Stimulated activated CD8-positive, alpha-beta memory T cell treated with anti-CD3 and anti-CD28 coated beads, Interleukin-2, amount 100 ng/mL, for 1 hour (primary cell): ENCODE results near the gene DCAF5.

Experiments
- DNase-seq, 2 donors: peaks; one replicate each; pipeline ENCODE4 v3.0.0-alpha.2; 2020; ENCODE audit warnings: low read depth in 2 of 2

The DCAF5 gene

GRCh38 chr14:69006346-69006745 lies 146.6 kb downstream of the DCAF5 start:
- no peak for DNase-seq

- DNase-seq = no peak
Observed at GRCh38 chr14:69005432-69006148, 147.3 kb downstream of the DCAF5 start.

GRCh38 chr14:69004731-69005431 lies 148.0 kb downstream of the DCAF5 start:
- DNase-seq = no peak

- no peak for DNase-seq
Observed at GRCh38 chr14:69003626-69004025, 149.3 kb downstream of the DCAF5 start.

- no peak for DNase-seq
Observed at GRCh38 chr14:69002069-69002468, 150.8 kb downstream of the DCAF5 start.

GRCh38 chr14:69001375-69001774 lies 151.5 kb downstream of the DCAF5 start:
- DNase-seq = no peak
